DOHH2 (cell line): ENCODE measurements around the gene CHMP1B.

Source experiments
- H3F3A ChIP-seq: fragments of 200-600 bp; sonication (generic), shearing (Covaris generic); 2 replicates; pipeline ENCODE4 v1.6.0; 2016; ENCODE audit warnings: antibody characterized with exemption, mild to moderate bottlenecking; ENCODE audit not compliant: control insufficient read depth, insufficient read depth
- H3K27ac ChIP-seq: fragments of 200-600 bp; sonication (generic); 2 replicates; pipeline ENCODE4 v1.5.1; 2014; ENCODE audit warnings: low read depth, mild to moderate bottlenecking, low read length, moderate library complexity
- H3K27me3 ChIP-seq: fragments of 200-600 bp; sonication (generic); 2 replicates; pipeline ENCODE4 v1.6.1; 2014; ENCODE audit warnings: mild to moderate bottlenecking, low read length, mixed read lengths; ENCODE audit not compliant: control insufficient read depth
- H3K36me3 ChIP-seq: fragments of 200-600 bp; sonication (generic); 2 replicates; pipeline ENCODE4 v1.6.1; 2014; ENCODE audit warnings: mild to moderate bottlenecking, low read length, moderate library complexity, mixed read lengths; ENCODE audit not compliant: control insufficient read depth
- H3K4me1 ChIP-seq: fragments of 200-600 bp; sonication (generic); 2 replicates; pipeline ENCODE4 v1.6.1; 2014; ENCODE audit warnings: mild to moderate bottlenecking, low read length, mixed read lengths; ENCODE audit not compliant: control insufficient read depth
- H3K4me2 ChIP-seq: fragments of 200-600 bp; sonication (generic); 2 replicates; pipeline ENCODE4 v1.6.0; 2014; ENCODE audit warnings: mild to moderate bottlenecking, low read length, moderate library complexity
- H3K4me3 ChIP-seq: fragments of 200-600 bp; sonication (generic); 2 replicates; pipeline ENCODE4 v1.5.1; 2014; ENCODE audit warnings: mild to moderate bottlenecking, low read length, mixed read lengths
- H3K79me2 ChIP-seq: fragments of 200-600 bp; sonication (generic); 2 replicates; pipeline ENCODE4 v1.6.1; 2014; ENCODE audit warnings: mild to moderate bottlenecking, low read length, mixed read lengths; ENCODE audit not compliant: control insufficient read depth
- H3K9me2 ChIP-seq: fragments of 200-600 bp; sonication (generic); replicated peaks from 2 replicates; pipeline ENCODE4 v1.6.1; 2014; ENCODE audit warnings: mild to moderate bottlenecking, low read length, mixed read lengths; ENCODE audit not compliant: control insufficient read depth
- H3K9me3 ChIP-seq: fragments of 200-600 bp; sonication (generic); 2 replicates; pipeline ENCODE4 v1.6.1; 2014; ENCODE audit warnings: antibody characterized with exemption, low read length, mixed read lengths; ENCODE audit not compliant: control insufficient read depth, insufficient read depth
- H4K20me1 ChIP-seq: fragments of 200-600 bp; sonication (generic); 2 replicates; pipeline ENCODE4 v1.6.0; 2014; ENCODE audit warnings: low read depth, mild to moderate bottlenecking, antibody characterized with exemption, low read length, moderate library complexity; ENCODE audit not compliant: control insufficient read depth, insufficient read depth
- EZH2phosphoT487 ChIP-seq: fragments of 200-600 bp; sonication (generic); IDR thresholded peaks from 2 replicates; pipeline ENCODE4 v1.6.1; 2017; ENCODE audit warnings: borderline replicate concordance, mild to moderate bottlenecking, antibody characterized with exemption, low read length, moderate library complexity, mixed read lengths
- TF ChIP-seq, protein P1 (sequence below): fragments of 200-600 bp; sonication (generic); IDR thresholded peaks from one replicate; pipeline ENCODE4 v1.5.1; 2014; ENCODE audit warnings: antibody characterized with exemption, mild to moderate bottlenecking, low read depth, low read length; ENCODE audit not compliant: poor library complexity, severe bottlenecking

The CHMP1B gene

GRCh38 chr18:11885278-11885947 lies 34.2 kb downstream of the CHMP1B start:
- H3K27me3 ChIP-seq = no peaks in the 10 kb centered on the region
- H3F3A ChIP-seq = peaks cover 12% of the 10 kb centered on the region
- peaks cover 39% of the 10 kb centered on the region for H3K4me1 ChIP-seq
- H3K79me2 ChIP-seq = no peaks in the 10 kb centered on the region
- TF ChIP-seq, protein P1, sequence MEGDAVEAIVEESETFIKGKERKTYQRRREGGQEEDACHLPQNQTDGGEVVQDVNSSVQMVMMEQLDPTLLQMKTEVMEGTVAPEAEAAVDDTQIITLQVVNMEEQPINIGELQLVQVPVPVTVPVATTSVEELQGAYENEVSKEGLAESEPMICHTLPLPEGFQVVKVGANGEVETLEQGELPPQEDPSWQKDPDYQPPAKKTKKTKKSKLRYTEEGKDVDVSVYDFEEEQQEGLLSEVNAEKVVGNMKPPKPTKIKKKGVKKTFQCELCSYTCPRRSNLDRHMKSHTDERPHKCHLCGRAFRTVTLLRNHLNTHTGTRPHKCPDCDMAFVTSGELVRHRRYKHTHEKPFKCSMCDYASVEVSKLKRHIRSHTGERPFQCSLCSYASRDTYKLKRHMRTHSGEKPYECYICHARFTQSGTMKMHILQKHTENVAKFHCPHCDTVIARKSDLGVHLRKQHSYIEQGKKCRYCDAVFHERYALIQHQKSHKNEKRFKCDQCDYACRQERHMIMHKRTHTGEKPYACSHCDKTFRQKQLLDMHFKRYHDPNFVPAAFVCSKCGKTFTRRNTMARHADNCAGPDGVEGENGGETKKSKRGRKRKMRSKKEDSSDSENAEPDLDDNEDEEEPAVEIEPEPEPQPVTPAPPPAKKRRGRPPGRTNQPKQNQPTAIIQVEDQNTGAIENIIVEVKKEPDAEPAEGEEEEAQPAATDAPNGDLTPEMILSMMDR = no peak
- no peak for TF ChIP-seq EZH2phosphoT487
- no peak overlapping the region for H3K4me2 ChIP-seq
- H3K36me3 ChIP-seq = peaks cover 70% of the 10 kb centered on the region
- no peaks in the 10 kb centered on the region for H3K9me3 ChIP-seq
- no peaks in the 10 kb centered on the region for H3K9me2 ChIP-seq
- H4K20me1 ChIP-seq = no peaks in the 10 kb centered on the region
- no peak overlapping the region for H3K27ac ChIP-seq
- H3K4me3 ChIP-seq = no peak overlapping the region

DNA sequence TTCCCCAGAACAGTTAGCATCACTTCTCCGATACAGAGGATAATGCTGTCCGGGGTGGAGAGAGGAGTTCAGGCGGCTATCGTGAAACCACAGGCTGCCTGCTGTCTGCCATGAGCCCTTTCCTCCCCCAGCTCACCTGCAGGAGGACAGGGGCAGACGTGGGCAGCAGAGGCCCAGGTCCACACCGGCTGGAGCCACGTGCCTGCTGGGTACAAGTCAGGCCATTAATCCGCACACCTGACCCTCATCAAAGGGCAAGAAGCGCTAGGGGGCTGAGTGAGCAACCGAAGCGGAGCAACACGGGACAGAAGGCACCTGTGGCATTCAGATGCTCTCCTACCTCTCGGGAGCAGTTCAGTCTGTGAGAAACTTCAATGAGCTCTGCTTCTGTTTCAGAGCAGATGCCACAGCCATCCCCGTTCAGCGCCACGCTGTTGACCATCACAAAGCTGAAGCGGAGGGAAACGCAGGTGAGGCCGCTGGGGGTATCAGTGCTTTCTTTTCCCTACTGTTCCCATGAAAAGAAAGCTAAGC lies 35.4 kb downstream of the CHMP1B start:
- Histone ChIP-seq H3K79me2 (no peaks in the 10 kb centered on the region), H3K4me2 (no peak overlapping the region), H4K20me1 (no peaks in the 10 kb centered on the region), H3K9me2 (no peaks in the 10 kb centered on the region), H3K36me3 (peaks cover 64% of the 10 kb centered on the region), H3K27ac (no peak overlapping the region), H3F3A (peaks cover 11% of the 10 kb centered on the region), H3K9me3 (no peaks in the 10 kb centered on the region), H3K4me3 (no peak overlapping the region), H3K27me3 (no peaks in the 10 kb centered on the region), H3K4me1 (peaks cover 33% of the 10 kb centered on the region)
- TF ChIP-seq EZH2phosphoT487 = no peak
- TF ChIP-seq, protein P1 = no peak

DNA sequence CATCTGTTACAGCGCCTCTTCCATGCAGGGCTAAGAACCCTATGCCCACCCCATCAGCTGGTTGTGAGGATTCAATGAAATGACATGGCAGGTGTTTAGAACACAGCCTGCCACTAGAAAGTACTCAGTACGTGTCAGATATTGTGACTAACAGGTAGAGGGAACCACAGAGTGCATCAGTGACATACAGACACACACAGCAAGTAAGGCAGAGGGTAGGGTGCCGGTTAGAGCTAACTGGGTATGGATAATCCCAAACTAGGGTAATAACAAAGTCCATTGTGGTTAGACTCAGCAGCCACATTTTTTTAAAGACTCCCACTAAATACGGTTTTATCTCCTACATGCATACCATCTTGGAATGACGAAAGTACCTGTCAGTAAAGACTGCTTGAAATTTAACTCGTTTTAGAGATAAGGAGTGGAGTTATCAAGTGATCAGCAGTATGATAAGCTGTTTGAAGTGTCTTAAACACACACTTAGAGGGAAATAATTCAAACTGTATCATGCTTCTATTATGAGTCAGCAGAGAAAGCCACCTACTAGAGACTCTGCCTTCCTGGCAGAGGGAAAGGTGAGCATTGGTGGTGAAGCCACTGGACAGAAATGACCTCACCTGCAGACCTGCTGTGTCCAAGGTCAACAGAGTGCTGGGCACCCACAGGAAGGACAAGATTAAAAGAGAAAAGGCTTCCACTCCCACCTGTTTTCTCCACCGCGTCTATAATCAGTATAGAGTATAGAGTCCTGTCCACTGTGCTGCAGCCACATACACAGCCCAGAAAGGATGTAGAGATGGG lies 36.3 kb downstream of the CHMP1B start:
- no peaks in the 10 kb centered on the region for H3K9me3 ChIP-seq
- peaks cover 24% of the 10 kb centered on the region for H3K4me1 ChIP-seq
- no peak overlapping the region for H3K4me3 ChIP-seq
- H3K9me2 ChIP-seq = no peaks in the 10 kb centered on the region
- no peak overlapping the region for H3K4me2 ChIP-seq
- H3K27ac ChIP-seq = no peak overlapping the region
- no peaks in the 10 kb centered on the region for H3K79me2 ChIP-seq
- peaks cover 59% of the 10 kb centered on the region for H3K36me3 ChIP-seq
- H3F3A ChIP-seq = peaks cover 9% of the 10 kb centered on the region
- no peaks in the 10 kb centered on the region for H4K20me1 ChIP-seq
- no peaks in the 10 kb centered on the region for H3K27me3 ChIP-seq
- TF ChIP-seq EZH2phosphoT487 = no peak
- TF ChIP-seq, protein P1 = no peak
